GM21360 (cell line): Measurements from ENCODE around the gene PRKAB2.
"Not testable (repeated sequence)": the region's sequence is repeated elsewhere in the genome, so short reads cannot be mapped to it uniquely, and the experiment has no call there.

Experiments
- ATAC-seq: cut with Tn5 transposase; IDR thresholded peaks from one replicate; pipeline ENCODE4 v1.9.1; 2021; ENCODE audit warnings: mild to moderate bottlenecking, moderate library complexity; ENCODE audit not compliant: unreplicated experiment

PRKAB2 gene

GRCh38 chr1:147111381-147112130, 60.7 kb downstream of the PRKAB2 start:
- ATAC-seq, result no peak

GRCh38 chr1:147110872-147111271, 61.4 kb downstream of the PRKAB2 start:
- no peak for ATAC-seq

- ATAC-seq, result no peak
Observed at GRCh38 chr1:147110434-147110833, 61.8 kb downstream of the PRKAB2 start.

- no peak for ATAC-seq
Observed at GRCh38 chr1:147109762-147110161, 62.5 kb downstream of the PRKAB2 start.

GRCh38 chr1:147109041-147109440, 63.2 kb downstream of the PRKAB2 start:
- no peak for ATAC-seq

GRCh38 chr1:147106407-147106881, 65.8 kb downstream of the PRKAB2 start:
- not testable (repeated sequence) for ATAC-seq

GRCh38 chr1:147105909-147106308, 66.4 kb downstream of the PRKAB2 start:
- no peak for ATAC-seq
